HCT116 (cell line): Measurements from ENCODE around the gene ARHGAP8. TPM values are rescaled to one million over a fixed set of nuclear protein-coding genes. Genes with fewer than 3 reads are reported as not detected.

Experiments
- ATAC-seq: fragments of 200-7000 bp; cut with Tn5 transposase; 2 replicates; pipeline ENCODE4 v1.9.1; 2020; ENCODE audit warnings: mild to moderate bottlenecking, moderate library complexity
- BruUV-seq: library from RNA; stranded (reverse); fragments of 400-500 nt; replicated peaks from 2 replicates; lab custom pipeline; 2021; lab: Mats Ljungman, UMichigan
- CTCF ChIA-PET: fragments of 300-600 bp; sonication (Branson Sonifier 250); formaldehyde crosslinking; loops from one replicate; lab custom pipeline; 2021; ENCODE audit warnings: antibody characterized with exemption; lab: Charles Lee
- POLR2A ChIA-PET: fragments of 300-600, 350-600 bp; sonication (Branson Sonifier 250); formaldehyde crosslinking; loops from one replicate; lab custom pipeline; 2021; ENCODE audit warnings: antibody characterized with exemption; lab: Charles Lee
- RAD21 ChIA-PET, 2 experiments: fragments of 300-600 bp; sonication (Branson Sonifier 250); formaldehyde crosslinking; loops; one replicate each; lab custom pipeline; 2023; ENCODE audit warnings: low total read pairs in 2 of 2; ENCODE audit not compliant: uncharacterized antibody in 2 of 2, unreplicated experiment in 2 of 2, low non-redundant PET in 1 of 2; lab: Charles Lee
- DNase-seq: peaks from one replicate; pipeline ENCODE4 v3.0.0-alpha.2; 2010; ENCODE audit warnings: low read depth, low spot score
- H2AFZ ChIP-seq: fragments of 200-600 bp; shearing (Covaris generic), sonication (generic); 2 replicates; pipeline ENCODE4 v1.6.1; 2017; ENCODE audit warnings: low read depth, mixed run types, mixed read lengths, antibody characterized with exemption, low read length; ENCODE audit not compliant: poor library complexity, severe bottlenecking
- H3K27ac ChIP-seq: 2 replicates; pipeline ENCODE4 v1.5.1; 2012; ENCODE audit warnings: low read depth, low read length
- H3K27me3 ChIP-seq: fragments of 200-600 bp; sonication (generic); 2 replicates; pipeline ENCODE4 v1.6.1; 2016; ENCODE audit warnings: mixed run types, low read length, mixed read lengths; ENCODE audit not compliant: insufficient read depth
- H3K36me3 ChIP-seq, 2 experiments: fragments of 200-500 bp in 1 of 2; fragments of 200-600 bp in 1 of 2; sonication (Bioruptor generic) in 1 of 2; sonication (generic) in 1 of 2; 2 replicates each; pipeline versions ENCODE4 v1.5.1 to v1.6.1; 2014 to 2016; ENCODE audit warnings: low read length in 2 of 2, inconsistent platforms in 1 of 2, mixed read lengths in 1 of 2, mixed run types in 1 of 2; ENCODE audit not compliant: insufficient read depth in 2 of 2, control insufficient read depth in 1 of 2
- H3K4me1 ChIP-seq, 2 experiments: fragments of 200-600 bp in 1 of 2; sonication (generic) in 1 of 2; 2 replicates each; pipeline versions ENCODE4 v1.5.1 to v1.6.1; 2012 to 2017; ENCODE audit warnings: low read length in 2 of 2, inconsistent platforms in 1 of 2, mild to moderate bottlenecking in 1 of 2, mixed read lengths in 1 of 2, mixed run types in 1 of 2, moderate library complexity in 1 of 2; ENCODE audit not compliant: insufficient read depth in 2 of 2, control insufficient read depth in 1 of 2
- H3K4me2 ChIP-seq: fragments of 200-600 bp; sonication (generic); 2 replicates; pipeline ENCODE4 v1.6.1; 2017; ENCODE audit warnings: mixed run types, low read length, mixed read lengths
- H3K4me3 ChIP-seq, 2 experiments: fragments of 200-600 bp in 1 of 2; sonication (generic) in 1 of 2; replicated peaks in 1 of 2; 2 replicates each; pipeline ENCODE4 v1.5.1; 2011 to 2016; ENCODE audit warnings: low read length in 2 of 2, control low read depth in 1 of 2, low read depth in 1 of 2, mild to moderate bottlenecking in 1 of 2, mixed read lengths in 1 of 2, mixed run types in 1 of 2
- H3K79me2 ChIP-seq: fragments of 200-600 bp; sonication (generic); 2 replicates; pipeline ENCODE4 v1.6.1; 2017; ENCODE audit warnings: mild to moderate bottlenecking, mixed run types, low read length, moderate library complexity, mixed read lengths; ENCODE audit not compliant: insufficient read depth
- H3K9ac ChIP-seq: fragments of 200-600 bp; sonication (generic); 2 replicates; pipeline ENCODE4 v1.6.1; 2016; ENCODE audit warnings: low read length, mixed read lengths
- H3K9me2 ChIP-seq: fragments of 200-600 bp; sonication (generic), shearing (Covaris generic); 2 replicates; pipeline ENCODE4 v1.6.1; 2017; ENCODE audit warnings: mixed run types, mild to moderate bottlenecking, moderate library complexity; ENCODE audit not compliant: insufficient read depth
- H3K9me3 ChIP-seq, 2 experiments: fragments of 200-500 bp in 1 of 2; fragments of 200-600 bp in 1 of 2; sonication (Bioruptor generic) in 1 of 2; sonication (generic) in 1 of 2; 2 replicates each; pipeline ENCODE4 v1.6.1; 2014 to 2017; ENCODE audit warnings: low read length in 2 of 2, mixed read lengths in 2 of 2, inconsistent platforms in 1 of 2, low read depth in 1 of 2, mild to moderate bottlenecking in 1 of 2, mixed run types in 1 of 2, moderate library complexity in 1 of 2; ENCODE audit not compliant: control insufficient read depth in 1 of 2, insufficient read depth in 1 of 2
- H4K20me1 ChIP-seq: fragments of 200-600 bp; sonication (generic), shearing (Covaris generic); 2 replicates; pipeline ENCODE4 v1.6.1; 2017; ENCODE audit warnings: mixed run types, mild to moderate bottlenecking, moderate library complexity; ENCODE audit not compliant: insufficient read depth
- CBX3 ChIP-seq: IDR thresholded peaks from 2 replicates; pipeline ENCODE4 v1.6.1; 2012; ENCODE audit warnings: low read depth
- EGR1 ChIP-seq: IDR thresholded peaks from 2 replicates; pipeline ENCODE4 v1.6.1; 2012; ENCODE audit warnings: low read depth
- ELF1 ChIP-seq: IDR thresholded peaks from 2 replicates; pipeline ENCODE4 v1.6.1; 2012; ENCODE audit warnings: low read depth, borderline replicate concordance
- EZH2 ChIP-seq: fragments of 200-600 bp; sonication (generic); IDR thresholded peaks from 2 replicates; pipeline ENCODE4 v1.6.1; 2017; ENCODE audit warnings: antibody characterized with exemption, mixed run types
- FOSL1 ChIP-seq: IDR thresholded peaks from 2 replicates; pipeline ENCODE4 v1.6.1; 2012; ENCODE audit warnings: low read depth
- JUND ChIP-seq: IDR thresholded peaks from 2 replicates; pipeline ENCODE4 v1.6.1; 2012
- POLR2A ChIP-seq: IDR thresholded peaks from 2 replicates; pipeline ENCODE4 v1.7.0; 2011; ENCODE audit warnings: borderline replicate concordance; ENCODE audit not compliant: insufficient read depth, insufficient read length; ENCODE audit errors: extremely low read depth
- POLR2AphosphoS5 ChIP-seq: IDR thresholded peaks from 2 replicates; pipeline ENCODE4 v1.6.1; 2011; ENCODE audit warnings: mild to moderate bottlenecking, low read depth, low read length, moderate library complexity
- SIN3A ChIP-seq: IDR thresholded peaks from 2 replicates; pipeline ENCODE4 v1.6.1; 2012; ENCODE audit warnings: low read depth
- SP1 ChIP-seq: IDR thresholded peaks from 2 replicates; pipeline ENCODE4 v1.6.1; 2012; ENCODE audit warnings: low read depth
- SRF ChIP-seq: IDR thresholded peaks from 2 replicates; pipeline ENCODE4 v1.6.1; 2012; ENCODE audit warnings: low read depth
- TCF7L2 ChIP-seq: IDR thresholded peaks from 2 replicates; pipeline ENCODE4 v1.7.0; 2011; ENCODE audit warnings: borderline replicate concordance, inconsistent platforms; ENCODE audit not compliant: insufficient read depth, insufficient read length; ENCODE audit errors: extremely low read depth
- YY1 ChIP-seq: IDR thresholded peaks from 2 replicates; pipeline ENCODE4 v1.6.1; 2011; ENCODE audit warnings: low read length, low read depth, moderate library complexity, mild to moderate bottlenecking; ENCODE audit not compliant: insufficient replicate concordance; ENCODE audit errors: extremely low read depth
- ZFX ChIP-seq: fragments of 450-650 bp; IDR thresholded peaks from 2 replicates; pipeline ENCODE4 v1.6.1; 2017
- intact Hi-C: fragments of 100-400 bp; cut with micrococcal nuclease; formaldehyde crosslinking; loops from 2 replicates; pipeline ENCODE4 v1.10.0; 2022
- total RNA-seq: library from RNA; stranded (reverse); gene quantifications from one replicate; pipeline ENCODE4 v1.2.1, GENCODE V29; 2021; ENCODE audit not compliant: unreplicated experiment
- TF ChIP-seq, protein P1 (sequence below): IDR thresholded peaks from 2 replicates; pipeline ENCODE4 v1.6.1; 2012
- TF ChIP-seq, protein P2 (sequence below): IDR thresholded peaks from 2 replicates; pipeline ENCODE4 v1.6.1; 2012
- TF ChIP-seq, protein P3 (sequence below): IDR thresholded peaks from 2 replicates; pipeline ENCODE4 v1.6.1; 2011; ENCODE audit warnings: mild to moderate bottlenecking, low read length, moderate library complexity; ENCODE audit not compliant: insufficient replicate concordance; ENCODE audit errors: extremely low read depth
- TF ChIP-seq, protein P4 (sequence below), 3 experiments: fragments of 200-600 bp in 1 of 3; sonication (generic) in 1 of 3; IDR thresholded peaks in 2 of 3; conservative IDR thresholded peaks in 1 of 3; 2 replicates each; pipeline ENCODE4 v1.5.1; 2012 to 2017; ENCODE audit warnings: low read depth in 2 of 3, low read length in 2 of 3, antibody characterized with exemption in 1 of 3, borderline replicate concordance in 1 of 3, control low read depth in 1 of 3, mild to moderate bottlenecking in 1 of 3, mixed read lengths in 1 of 3, mixed run types in 1 of 3, moderate library complexity in 1 of 3; ENCODE audit not compliant: insufficient read depth in 1 of 3
- TF ChIP-seq, protein P5 (sequence below): IDR thresholded peaks from 2 replicates; pipeline ENCODE4 v1.6.1; 2012; ENCODE audit warnings: low read depth

ARHGAP8 gene
- total RNA-seq, 1 experiment from 2014 or later: 67.5 TPM

DNA sequence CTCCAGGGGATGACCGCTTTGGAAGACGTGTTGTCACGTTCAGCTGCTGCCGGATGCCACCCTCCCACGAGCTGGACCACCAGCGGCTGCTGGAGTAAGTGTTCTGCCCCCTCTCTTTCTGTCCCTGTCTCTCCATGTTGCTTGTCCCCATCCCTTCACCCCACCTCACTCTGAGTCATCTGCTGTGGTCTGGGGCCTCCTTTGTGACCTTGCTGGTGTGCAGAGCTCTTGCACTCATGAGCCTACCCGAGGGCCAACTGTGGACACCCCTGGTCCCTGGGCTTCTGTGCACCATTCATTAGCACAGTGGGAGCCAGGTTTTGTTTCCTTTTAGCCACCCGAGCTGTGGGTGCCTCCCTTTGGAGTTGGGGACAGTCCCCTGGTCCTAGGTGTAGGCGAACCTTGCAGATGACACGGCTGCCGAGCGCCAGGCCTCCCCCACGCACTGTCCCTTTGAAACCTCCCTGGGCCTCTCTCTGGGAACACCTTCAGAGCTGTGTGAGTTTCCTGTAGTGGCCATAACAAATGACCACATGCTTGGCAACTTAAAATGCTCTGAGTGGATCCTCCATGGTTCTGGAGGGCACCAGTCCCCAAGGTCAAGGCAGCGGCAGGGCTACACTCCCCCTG lies 49.8 kb downstream of the ARHGAP8 start:
- no TSS peak for BruUV-seq
- ChIA-PET POLR2A (no interaction called here), RAD21 (no interaction called here), CTCF (no interaction called here)
- no peak overlapping the region for H3K4me2 ChIP-seq
- intact Hi-C loops: no loop called here
- no peaks in the 10 kb centered on the region for H3K27me3 ChIP-seq
- H2AFZ ChIP-seq: no peak overlapping the region
- no peaks in the 10 kb centered on the region for H3K9me3 ChIP-seq
- TF ChIP-seq SRF (no peak), EGR1 (no peak), YY1 (no peak), EZH2 (no peak), JUND (no peak), TCF7L2 (no peak), CBX3 (no peak), ELF1 (no peak), POLR2A (no peak), ZFX (no peak), FOSL1 (no peak), SP1 (no peak), POLR2AphosphoS5 (no peak), SIN3A (no peak)
- TF ChIP-seq, protein P1, sequence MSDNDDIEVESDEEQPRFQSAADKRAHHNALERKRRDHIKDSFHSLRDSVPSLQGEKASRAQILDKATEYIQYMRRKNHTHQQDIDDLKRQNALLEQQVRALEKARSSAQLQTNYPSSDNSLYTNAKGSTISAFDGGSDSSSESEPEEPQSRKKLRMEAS: no peak
- TF ChIP-seq, protein P2, sequence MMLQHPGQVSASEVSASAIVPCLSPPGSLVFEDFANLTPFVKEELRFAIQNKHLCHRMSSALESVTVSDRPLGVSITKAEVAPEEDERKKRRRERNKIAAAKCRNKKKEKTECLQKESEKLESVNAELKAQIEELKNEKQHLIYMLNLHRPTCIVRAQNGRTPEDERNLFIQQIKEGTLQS: no peak
- TF ChIP-seq, protein P3, sequence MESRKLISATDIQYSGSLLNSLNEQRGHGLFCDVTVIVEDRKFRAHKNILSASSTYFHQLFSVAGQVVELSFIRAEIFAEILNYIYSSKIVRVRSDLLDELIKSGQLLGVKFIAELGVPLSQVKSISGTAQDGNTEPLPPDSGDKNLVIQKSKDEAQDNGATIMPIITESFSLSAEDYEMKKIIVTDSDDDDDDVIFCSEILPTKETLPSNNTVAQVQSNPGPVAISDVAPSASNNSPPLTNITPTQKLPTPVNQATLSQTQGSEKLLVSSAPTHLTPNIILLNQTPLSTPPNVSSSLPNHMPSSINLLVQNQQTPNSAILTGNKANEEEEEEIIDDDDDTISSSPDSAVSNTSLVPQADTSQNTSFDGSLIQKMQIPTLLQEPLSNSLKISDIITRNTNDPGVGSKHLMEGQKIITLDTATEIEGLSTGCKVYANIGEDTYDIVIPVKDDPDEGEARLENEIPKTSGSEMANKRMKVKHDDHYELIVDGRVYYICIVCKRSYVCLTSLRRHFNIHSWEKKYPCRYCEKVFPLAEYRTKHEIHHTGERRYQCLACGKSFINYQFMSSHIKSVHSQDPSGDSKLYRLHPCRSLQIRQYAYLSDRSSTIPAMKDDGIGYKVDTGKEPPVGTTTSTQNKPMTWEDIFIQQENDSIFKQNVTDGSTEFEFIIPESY: no peak
- TF ChIP-seq, protein P4, sequence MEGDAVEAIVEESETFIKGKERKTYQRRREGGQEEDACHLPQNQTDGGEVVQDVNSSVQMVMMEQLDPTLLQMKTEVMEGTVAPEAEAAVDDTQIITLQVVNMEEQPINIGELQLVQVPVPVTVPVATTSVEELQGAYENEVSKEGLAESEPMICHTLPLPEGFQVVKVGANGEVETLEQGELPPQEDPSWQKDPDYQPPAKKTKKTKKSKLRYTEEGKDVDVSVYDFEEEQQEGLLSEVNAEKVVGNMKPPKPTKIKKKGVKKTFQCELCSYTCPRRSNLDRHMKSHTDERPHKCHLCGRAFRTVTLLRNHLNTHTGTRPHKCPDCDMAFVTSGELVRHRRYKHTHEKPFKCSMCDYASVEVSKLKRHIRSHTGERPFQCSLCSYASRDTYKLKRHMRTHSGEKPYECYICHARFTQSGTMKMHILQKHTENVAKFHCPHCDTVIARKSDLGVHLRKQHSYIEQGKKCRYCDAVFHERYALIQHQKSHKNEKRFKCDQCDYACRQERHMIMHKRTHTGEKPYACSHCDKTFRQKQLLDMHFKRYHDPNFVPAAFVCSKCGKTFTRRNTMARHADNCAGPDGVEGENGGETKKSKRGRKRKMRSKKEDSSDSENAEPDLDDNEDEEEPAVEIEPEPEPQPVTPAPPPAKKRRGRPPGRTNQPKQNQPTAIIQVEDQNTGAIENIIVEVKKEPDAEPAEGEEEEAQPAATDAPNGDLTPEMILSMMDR (IDR thresholded peaks at IDR 0.05 in 2 of 3, conservative IDR thresholded peaks at IDR 0.05 in 1 of 3; ENCODE audit: borderline replicate concordance in 1 of 3, insufficient read depth in 1 of 3, low read depth in 2 of 3, low read length in 2 of 3): no peak
- TF ChIP-seq, protein P5, sequence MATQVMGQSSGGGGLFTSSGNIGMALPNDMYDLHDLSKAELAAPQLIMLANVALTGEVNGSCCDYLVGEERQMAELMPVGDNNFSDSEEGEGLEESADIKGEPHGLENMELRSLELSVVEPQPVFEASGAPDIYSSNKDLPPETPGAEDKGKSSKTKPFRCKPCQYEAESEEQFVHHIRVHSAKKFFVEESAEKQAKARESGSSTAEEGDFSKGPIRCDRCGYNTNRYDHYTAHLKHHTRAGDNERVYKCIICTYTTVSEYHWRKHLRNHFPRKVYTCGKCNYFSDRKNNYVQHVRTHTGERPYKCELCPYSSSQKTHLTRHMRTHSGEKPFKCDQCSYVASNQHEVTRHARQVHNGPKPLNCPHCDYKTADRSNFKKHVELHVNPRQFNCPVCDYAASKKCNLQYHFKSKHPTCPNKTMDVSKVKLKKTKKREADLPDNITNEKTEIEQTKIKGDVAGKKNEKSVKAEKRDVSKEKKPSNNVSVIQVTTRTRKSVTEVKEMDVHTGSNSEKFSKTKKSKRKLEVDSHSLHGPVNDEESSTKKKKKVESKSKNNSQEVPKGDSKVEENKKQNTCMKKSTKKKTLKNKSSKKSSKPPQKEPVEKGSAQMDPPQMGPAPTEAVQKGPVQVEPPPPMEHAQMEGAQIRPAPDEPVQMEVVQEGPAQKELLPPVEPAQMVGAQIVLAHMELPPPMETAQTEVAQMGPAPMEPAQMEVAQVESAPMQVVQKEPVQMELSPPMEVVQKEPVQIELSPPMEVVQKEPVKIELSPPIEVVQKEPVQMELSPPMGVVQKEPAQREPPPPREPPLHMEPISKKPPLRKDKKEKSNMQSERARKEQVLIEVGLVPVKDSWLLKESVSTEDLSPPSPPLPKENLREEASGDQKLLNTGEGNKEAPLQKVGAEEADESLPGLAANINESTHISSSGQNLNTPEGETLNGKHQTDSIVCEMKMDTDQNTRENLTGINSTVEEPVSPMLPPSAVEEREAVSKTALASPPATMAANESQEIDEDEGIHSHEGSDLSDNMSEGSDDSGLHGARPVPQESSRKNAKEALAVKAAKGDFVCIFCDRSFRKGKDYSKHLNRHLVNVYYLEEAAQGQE: no peak
- DNase-seq (no peak), ATAC-seq (no peak)
- H3K4me1 ChIP-seq: no peaks in the 10 kb centered on the region
- no peak overlapping the region for H3K4me3 ChIP-seq
- peaks cover 0 to 3% of the 10 kb centered on the region in 2 experiments; a peak in 1 of 4 replicates for H3K36me3 ChIP-seq
- H3K79me2 ChIP-seq: peaks cover 11% of the 10 kb centered on the region; the same call in 1 of the 2 replicates
- no peaks in the 10 kb centered on the region for H4K20me1 ChIP-seq
- H3K27ac ChIP-seq: no peak overlapping the region
- no peaks in the 10 kb centered on the region for H3K9me2 ChIP-seq
- H3K9ac ChIP-seq: no peak overlapping the region
